D341Med (cell line): Measurements from ENCODE around the gene SF3B2.
A peak's percentile ranks its signal among the peaks of the same experiment; 100 is the strongest.
"Not testable (repeated sequence)": the region's sequence is repeated elsewhere in the genome, so short reads cannot be mapped to it uniquely, and the experiment has no call there.

ENCODE experiments used
- DNase-seq: peaks from one replicate; pipeline ENCODE4 v3.0.0; 2012; ENCODE audit warnings: low spot score

The SF3B2 gene

GRCh38 chr11:66017321-66017720 lies 34.8 kb upstream of the SF3B2 start:
- no peak for DNase-seq

DNA sequence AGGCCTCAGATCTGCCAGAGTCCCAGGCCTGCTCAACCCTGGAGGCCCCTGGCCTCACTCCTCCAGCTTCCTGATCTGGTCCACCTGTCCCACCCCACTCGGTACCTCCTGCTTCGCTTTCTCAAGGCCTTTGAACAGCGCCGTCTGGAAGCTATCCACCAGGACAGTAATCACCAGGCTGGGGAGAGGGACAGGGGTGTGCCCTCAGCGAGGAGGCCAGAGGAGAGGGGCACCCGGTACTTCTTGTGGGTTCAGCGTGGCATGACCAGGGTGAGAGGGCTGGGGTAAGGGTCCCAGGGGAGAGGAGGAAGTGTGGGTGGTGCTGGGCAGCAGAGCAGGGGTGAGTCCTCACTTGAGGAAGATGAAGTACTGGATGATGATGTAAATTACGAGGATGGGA lies 32.0 kb upstream of the SF3B2 start:
- DNase-seq: no peak

- DNase-seq: no peak
Measured at GRCh38 chr11:66020618-66021357, 31.4 kb upstream of the SF3B2 start.

DNA sequence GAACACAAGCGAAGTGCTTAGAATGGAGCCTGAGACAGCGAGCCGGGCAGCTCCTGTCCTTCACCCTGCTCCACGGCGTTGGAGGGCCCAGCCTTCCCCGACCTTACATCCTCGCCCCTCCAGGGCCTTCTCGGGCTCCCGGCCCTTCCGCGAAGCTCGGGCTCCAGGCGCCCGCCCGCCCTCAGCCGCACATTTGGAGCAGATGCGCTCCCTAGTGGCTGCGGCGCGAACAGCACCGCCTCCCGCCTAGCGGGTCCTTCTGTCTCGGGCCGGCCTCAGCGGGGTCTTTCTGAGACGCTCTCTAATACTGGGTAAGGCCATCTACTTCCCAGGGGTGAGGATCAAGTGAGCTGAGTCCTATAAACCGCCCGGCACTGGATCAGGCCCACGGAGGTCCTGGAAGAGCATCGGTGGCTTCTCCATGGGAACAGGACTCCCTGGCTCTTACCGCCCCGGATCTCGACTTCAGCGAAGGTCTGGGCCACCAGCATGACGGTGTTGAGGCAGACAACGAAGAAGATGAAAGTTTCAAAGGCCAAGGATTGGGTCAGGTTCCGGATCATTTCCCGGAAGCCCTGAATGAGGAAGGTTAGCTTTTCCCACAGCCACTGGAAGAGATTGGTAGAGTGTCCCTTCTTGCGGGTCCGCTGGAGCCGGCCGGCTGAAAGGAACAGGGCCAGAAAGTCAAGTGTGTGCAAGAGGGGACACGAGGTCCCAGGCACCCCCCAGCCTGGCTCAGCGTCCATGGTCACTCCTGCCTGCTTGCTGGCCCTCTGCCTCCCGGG lies 29.6 kb upstream of the SF3B2 start:
- peak; percentile 95 for DNase-seq

DNA sequence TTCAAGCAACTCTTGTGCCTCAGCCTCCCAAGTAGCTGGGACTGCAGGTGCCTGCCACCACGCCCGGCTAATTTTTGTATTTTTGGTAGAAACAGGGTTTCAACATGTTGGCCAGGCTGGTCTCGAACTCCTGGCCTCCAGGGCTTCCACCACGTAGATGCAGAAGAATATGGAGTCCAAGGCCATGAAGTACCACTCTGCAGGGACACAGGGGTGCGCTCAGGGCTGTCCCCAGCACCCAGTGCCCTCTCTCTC lies 29.1 kb upstream of the SF3B2 start:
- not testable (repeated sequence) for DNase-seq

DNA sequence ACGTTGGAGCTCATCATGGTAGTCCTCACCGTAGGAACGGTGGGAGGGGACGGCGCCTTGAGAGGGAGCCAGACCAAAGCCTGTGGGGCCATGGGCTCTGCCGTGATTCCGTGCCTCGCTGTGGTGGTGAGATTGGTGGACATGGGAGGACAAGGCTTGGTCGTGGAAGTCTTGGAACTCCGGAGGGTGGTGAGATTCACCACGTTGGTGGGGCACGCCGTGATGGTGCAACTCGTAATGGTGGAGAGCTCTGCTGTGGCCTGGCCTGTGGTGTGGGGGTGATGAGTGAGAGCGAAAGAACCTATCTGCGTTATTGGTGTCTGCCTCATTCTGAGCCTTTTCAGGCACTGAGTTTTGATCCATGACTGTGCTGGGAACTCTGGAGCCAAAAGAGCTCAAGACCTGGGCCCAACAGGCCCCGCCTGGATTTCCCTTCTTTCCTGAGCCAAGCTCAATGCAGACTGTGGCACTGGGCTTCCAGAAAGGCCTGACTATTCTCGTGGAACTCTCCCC lies 26.1 kb upstream of the SF3B2 start, which contains the start of gene CATSPER1:
Gene CATSPER1, minus strand, starts transcription at position 463 of the 513 bp plus-strand sequence. Its CDS starts 100 bp downstream, at position 363.
- DNase-seq: no peak

GRCh38 chr11:66032957-66033735 lies 19.0 kb upstream of the SF3B2 start:
- no peak for DNase-seq

DNA sequence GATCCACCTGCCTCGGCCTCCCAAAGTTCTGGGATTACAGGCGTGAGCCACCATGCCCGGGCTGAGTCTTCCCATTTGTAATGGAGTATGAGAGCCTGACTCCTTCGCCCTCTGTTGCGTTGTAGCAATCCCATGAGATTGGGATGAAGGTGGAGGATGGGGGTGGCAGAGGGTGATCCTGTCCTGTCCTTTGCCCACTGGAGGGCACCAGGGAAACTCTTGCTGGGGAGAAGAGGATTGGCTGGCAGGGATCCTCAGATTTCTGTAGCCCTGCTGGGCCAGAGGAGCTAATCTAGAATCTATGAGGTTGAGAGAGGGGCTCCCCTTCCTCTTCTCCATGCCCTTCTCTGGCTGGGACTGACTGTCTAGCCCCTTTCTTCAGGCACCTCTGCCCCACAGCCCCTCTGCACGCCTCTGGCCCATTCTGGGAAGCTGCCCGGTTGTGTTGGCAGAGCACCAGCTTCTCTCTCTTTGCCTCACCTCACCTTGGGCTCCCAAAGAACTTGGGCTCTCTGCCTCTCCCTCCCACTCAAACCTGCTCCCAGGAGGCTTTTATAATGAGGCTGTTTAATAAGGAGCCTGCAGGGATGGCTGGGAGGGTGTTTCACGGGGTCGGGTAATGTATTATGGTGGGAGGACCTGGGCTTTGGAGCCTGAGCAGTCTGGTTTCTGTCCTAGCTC lies 16.4 kb upstream of the SF3B2 start:
- DNase-seq: no peak

DNA sequence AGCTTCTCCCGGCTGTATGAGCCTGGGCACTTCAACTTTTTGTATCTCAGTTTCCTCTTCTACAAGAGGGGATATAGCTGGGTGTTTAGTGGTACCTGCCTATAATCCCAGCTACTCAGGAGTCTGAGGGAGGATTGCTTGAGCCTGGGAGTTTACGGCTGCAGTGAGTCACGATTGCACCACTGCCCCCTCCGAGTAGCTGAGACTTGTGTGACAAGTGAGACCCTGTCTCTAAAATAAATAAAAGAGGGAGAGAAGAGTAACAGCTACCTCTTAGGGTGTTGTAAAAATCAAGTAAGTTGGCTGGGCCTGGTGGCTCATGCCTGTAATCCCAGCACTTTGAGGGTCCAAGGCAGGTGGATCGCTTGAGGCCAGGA lies 15.8 kb upstream of the SF3B2 start:
- DNase-seq: no peak

DNA sequence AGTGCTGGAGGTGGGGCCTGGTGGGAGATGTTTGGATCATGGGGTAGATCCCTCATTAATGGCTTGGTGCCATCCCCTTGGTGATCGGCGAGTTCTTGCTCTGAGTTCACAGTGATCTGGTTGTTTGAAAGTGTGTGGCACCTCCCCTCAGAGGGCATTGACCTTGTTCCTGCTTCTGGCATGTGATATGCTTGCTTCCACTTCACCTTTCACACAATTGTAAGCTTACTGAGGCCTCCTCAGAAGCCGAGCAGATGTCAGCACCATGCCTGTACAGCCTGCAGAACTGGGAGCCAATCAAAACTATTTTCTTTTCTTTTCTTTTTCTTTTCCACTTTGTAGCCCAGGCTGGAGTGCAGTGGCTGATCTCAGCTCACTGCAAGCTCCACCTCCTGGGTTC lies 14.8 kb upstream of the SF3B2 start:
- DNase-seq: no peak

DNA sequence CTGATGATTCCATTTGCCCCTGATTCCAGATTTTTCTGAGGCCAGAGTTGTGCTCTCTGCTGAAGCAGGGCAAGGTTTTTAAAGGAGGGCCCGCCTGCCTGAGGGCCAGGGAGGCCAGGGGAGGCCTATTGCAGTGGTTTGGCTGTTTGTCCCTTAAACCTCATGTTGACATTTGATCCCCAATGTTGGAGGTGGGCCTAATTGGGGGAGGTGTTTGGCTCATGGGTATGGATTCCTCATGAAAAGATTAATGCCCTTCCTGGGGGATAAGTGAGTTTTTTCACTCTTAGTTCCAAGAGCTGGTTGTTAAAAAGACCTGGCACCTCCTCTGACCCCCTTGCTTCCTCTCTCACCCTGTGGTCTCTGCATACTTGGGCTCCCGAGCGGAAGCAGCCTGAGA lies 12.4 kb upstream of the SF3B2 start:
- no peak for DNase-seq

DNA sequence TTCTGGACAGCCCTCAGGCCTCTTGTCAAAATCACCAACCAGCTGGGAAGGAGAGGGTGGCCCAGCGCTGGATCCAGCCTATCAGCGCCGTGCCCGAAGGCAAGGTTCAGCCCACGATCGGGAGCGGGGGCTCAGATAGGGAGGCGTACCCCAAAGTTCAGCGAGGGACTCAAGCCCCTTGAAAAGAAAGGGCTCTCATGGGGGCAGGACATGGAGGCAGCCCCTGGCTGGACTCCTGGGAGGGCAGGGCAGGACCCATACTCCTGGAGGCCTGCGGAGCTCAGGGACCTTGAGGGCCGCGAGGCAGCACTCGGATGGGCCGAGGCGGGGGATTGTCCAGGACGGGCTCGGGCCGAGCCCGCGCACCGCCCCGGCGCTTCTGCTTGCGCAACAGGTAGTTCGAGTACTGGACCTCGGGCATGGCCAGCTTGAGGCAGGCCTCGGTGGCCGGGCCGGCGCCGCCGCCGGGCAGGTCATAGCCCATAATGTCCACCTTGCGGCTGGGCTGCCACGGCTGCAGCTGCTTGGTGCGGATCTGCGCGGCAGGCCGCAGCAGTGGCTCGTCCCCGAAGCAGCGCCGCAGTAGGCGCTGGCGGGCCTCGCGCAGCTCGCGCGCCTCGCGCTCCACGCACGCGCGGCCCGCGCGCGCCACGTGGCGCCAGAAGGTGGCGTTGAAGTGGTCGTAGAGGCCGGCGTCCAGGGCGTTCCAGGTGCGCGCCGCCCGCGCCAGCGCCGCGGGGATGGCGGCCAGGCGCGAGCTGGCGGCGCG lies 9.8 kb upstream of the SF3B2 start:
- DNase-seq: no peak

GRCh38 chr11:66042996-66043906 lies 8.9 kb upstream of the SF3B2 start:
- no peak for DNase-seq

DNA sequence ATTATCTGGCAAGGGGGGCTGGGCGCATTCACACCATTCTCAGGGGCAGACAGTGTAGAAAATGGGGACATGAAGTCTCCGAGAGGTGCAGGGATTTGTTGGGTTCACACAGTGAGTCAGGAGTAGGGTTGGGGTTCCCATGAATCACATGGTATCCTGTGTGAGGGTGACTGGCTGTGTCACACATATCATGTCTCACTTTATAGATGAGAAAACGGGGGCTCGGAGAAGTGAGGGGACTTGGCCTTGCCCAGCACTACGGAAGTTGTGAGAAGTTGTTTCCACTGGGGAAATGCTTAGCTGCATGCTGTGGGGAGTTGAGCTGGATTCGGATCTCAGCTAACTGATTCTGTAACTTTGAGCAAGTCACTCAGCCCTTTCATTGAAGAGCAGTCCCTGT lies 7.4 kb upstream of the SF3B2 start:
- DNase-seq: no peak

- peak; percentile 93 for DNase-seq
Measured at GRCh38 chr11:66045177-66045639, 7.0 kb upstream of the SF3B2 start.

- no peak for DNase-seq
Measured at GRCh38 chr11:66046901-66047300, 5.3 kb upstream of the SF3B2 start.

GRCh38 chr11:66047541-66048365 lies 4.4 kb upstream of the SF3B2 start:
- no peak for DNase-seq

- no peak for DNase-seq
Measured at GRCh38 chr11:66048547-66049323, 3.4 kb upstream of the SF3B2 start, which contains the start of gene GAL3ST3. TSS of gene GAL3ST3 (minus strand) at chr11:66049161. CDS start at chr11:66045415, 3,746 bp downstream.
